Tibial artery (tissue), 4 donors: ENCODE results near the gene MELTF.
A peak's percentile ranks its signal among the peaks of the same experiment; 100 is the strongest.
"Not testable (repeated sequence)": the region's sequence is repeated elsewhere in the genome, so short reads cannot be mapped to it uniquely, and the experiment has no call there.

Experiments used
- DNase-seq, 2 donors: peaks; one replicate each; pipeline ENCODE4 v3.0.0-alpha.2; 2019
- H3K27ac ChIP-seq, 2 donors: fragments of 200-600 bp; sonication (generic) in 1 of 2; 1 replicate in 1 of 2; 2 replicates in 1 of 2; pipeline ENCODE4 v1.5.1; 2018 to 2019; ENCODE audit warnings: mild to moderate bottlenecking in 1 of 2
- H3K27me3 ChIP-seq, 2 donors: fragments of 200-600 bp; sonication (generic) in 1 of 2; one replicate each; pipeline versions ENCODE4 v1.5.1 to v1.6.0; 2016 to 2019
- H3K36me3 ChIP-seq, 3 donors: fragments of 200-600 bp; sonication (generic) in 2 of 3; one replicate each; pipeline ENCODE4 v1.5.1; 2016 to 2019; ENCODE audit warnings: mild to moderate bottlenecking in 2 of 3
- H3K4me1 ChIP-seq, 4 donors: fragments of 200-600 bp; sonication (generic) in 2 of 4; 1 replicate in 3 of 4; 2 replicates in 1 of 4; pipeline ENCODE4 v1.5.1; 2016 to 2019
- H3K4me3 ChIP-seq, 2 donors: fragments of 200-600 bp; sonication (generic) in 1 of 2; 1 replicate in 1 of 2; 2 replicates in 1 of 2; pipeline ENCODE4 v1.5.1; 2018 to 2019; ENCODE audit warnings: mild to moderate bottlenecking in 2 of 2
- H3K9me3 ChIP-seq, 3 donors: fragments of 200-600 bp; sonication (generic) in 1 of 3; one replicate each; pipeline ENCODE4 v1.5.1; 2016 to 2019
- intact Hi-C: fragments of 100-400 bp; cut with DNase I; formaldehyde crosslinking; loops from one replicate; pipeline ENCODE4 v1.15.0; 2023; ENCODE audit warnings: low total_unique reads
- TF ChIP-seq, protein P1 (sequence below), 2 experiments: fragments of 200-600 bp in 1 of 2; fragments of 450-650 bp in 1 of 2; IDR thresholded peaks; one replicate each; pipeline ENCODE4 v1.5.1; 2017 to 2019; ENCODE audit warnings: antibody characterized with exemption in 2 of 2, mild to moderate bottlenecking in 1 of 2, moderate library complexity in 1 of 2

Gene MELTF

DNA sequence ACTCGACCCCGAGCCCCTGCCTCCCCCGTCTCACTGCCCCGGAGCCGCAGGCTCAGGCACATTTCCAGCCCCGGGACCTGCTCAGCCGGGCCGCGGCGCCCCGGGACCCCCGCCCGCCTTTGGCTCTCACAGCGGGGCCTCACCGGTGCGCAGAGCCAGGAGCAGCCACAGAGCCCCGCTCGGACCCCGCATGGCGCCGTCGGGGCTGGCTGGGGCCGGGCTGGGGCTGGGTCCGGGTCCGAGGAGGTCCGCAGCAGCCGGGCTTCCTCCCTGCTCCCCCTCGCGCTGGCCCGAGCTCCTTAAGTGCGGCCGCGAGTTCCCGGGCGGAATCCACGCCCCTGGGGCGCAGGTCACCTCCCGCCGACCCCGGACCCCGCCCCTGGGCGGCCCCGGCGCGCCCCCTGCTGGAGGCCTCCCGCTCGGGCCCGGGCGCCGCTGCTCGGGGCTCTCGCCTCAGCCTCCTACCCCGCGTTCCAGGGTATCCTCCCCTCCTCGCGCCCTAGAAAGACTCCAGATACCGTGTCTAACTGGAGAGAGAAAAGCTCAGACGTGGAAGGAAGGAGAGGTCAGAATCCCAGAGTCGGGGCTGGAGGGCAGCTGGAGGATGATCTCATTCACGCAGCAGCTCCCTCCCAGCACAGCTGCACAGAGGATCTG lies at the start of gene MELTF:
Gene MELTF, minus strand, starts transcription at position 307 of the 657 bp plus-strand sequence. Its CDS starts 115 bp downstream, at position 192.
- TF ChIP-seq, protein P1, sequence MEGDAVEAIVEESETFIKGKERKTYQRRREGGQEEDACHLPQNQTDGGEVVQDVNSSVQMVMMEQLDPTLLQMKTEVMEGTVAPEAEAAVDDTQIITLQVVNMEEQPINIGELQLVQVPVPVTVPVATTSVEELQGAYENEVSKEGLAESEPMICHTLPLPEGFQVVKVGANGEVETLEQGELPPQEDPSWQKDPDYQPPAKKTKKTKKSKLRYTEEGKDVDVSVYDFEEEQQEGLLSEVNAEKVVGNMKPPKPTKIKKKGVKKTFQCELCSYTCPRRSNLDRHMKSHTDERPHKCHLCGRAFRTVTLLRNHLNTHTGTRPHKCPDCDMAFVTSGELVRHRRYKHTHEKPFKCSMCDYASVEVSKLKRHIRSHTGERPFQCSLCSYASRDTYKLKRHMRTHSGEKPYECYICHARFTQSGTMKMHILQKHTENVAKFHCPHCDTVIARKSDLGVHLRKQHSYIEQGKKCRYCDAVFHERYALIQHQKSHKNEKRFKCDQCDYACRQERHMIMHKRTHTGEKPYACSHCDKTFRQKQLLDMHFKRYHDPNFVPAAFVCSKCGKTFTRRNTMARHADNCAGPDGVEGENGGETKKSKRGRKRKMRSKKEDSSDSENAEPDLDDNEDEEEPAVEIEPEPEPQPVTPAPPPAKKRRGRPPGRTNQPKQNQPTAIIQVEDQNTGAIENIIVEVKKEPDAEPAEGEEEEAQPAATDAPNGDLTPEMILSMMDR (IDR thresholded peaks at IDR 0.05) = peak; percentile 41 to 51
- Histone ChIP-seq H3K9me3 (no peaks in the 10 kb centered on the region), H3K27ac (no peak within 1 kb of the TSS), H3K4me3 (peak within 1 kb of the TSS; percentile 36 to 49), H3K27me3 (peaks cover 0 to 46% of the 10 kb centered on the region in 2 donors), H3K4me1 (peaks cover 0 to 30% (median 22%) of the 10 kb centered on the region in 4 donors), H3K36me3 (peaks cover 0 to 4% (median 0%) of the 10 kb centered on the region in 3 donors)
- intact Hi-C loops = no loop called here
- no peak for DNase-seq

DNA sequence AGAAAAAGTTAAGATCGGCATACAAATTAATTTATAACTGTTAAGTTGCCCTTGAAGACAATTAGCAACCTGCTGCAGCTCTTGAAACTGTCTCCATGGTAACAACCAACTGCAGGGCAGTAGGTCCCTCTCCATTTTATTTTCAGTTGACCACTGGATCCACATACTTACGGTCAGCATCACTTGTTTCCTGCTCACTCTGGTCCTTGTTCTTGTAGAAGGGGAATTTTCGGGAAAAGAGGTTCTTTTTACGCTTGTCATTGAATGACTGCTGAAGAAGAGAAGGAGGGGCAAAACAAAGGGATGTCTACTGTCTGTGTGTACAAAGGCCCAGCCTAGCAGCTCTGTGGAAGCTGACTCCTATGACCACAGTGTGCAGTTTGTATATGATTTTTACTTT lies 46.8 kb upstream of the MELTF start:
- no peak overlapping the region for H3K27ac ChIP-seq
- no peak for DNase-seq
- intact Hi-C loops = no loop called here
- no peaks in the 10 kb centered on the region for H3K9me3 ChIP-seq
- peaks cover 3 to 17% (median 15%) of the 10 kb centered on the region in 3 donors for H3K36me3 ChIP-seq
- H3K4me1 ChIP-seq = no peaks in the 10 kb centered on the region
- no peak overlapping the region for H3K4me3 ChIP-seq
- TF ChIP-seq, protein P1 (IDR thresholded peaks at IDR 0.05) = no peak
- H3K27me3 ChIP-seq = no peaks in the 10 kb centered on the region

DNA sequence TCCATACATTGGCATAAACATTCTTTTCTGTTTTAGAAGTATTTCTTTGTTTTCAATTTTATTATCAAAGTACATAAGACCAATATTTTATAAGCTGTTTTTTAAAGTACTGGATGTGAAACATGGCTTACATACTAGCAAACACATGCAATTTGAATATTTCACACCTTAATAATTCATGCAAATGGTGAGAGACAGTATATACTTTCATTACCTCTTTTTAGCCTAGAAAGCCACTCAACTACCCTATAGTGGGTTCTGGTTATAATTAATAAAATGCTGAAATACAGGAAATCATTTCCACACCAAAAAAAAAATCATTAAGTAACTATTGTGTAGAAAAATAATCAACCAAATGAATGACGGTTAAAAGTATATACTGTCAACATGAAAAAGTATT lies 38.5 kb upstream of the MELTF start:
- no peak overlapping the region for H3K4me3 ChIP-seq
- intact Hi-C loops = no loop called here
- H3K36me3 ChIP-seq = peaks cover 20 to 24% (median 24%) of the 10 kb centered on the region in 3 donors
- no peaks in the 10 kb centered on the region for H3K9me3 ChIP-seq
- H3K4me1 ChIP-seq = no peaks in the 10 kb centered on the region
- no peak for DNase-seq
- H3K27me3 ChIP-seq = no peaks in the 10 kb centered on the region
- H3K27ac ChIP-seq = no peak overlapping the region
- TF ChIP-seq, protein P1 (IDR thresholded peaks at IDR 0.05) = no peak

DNA sequence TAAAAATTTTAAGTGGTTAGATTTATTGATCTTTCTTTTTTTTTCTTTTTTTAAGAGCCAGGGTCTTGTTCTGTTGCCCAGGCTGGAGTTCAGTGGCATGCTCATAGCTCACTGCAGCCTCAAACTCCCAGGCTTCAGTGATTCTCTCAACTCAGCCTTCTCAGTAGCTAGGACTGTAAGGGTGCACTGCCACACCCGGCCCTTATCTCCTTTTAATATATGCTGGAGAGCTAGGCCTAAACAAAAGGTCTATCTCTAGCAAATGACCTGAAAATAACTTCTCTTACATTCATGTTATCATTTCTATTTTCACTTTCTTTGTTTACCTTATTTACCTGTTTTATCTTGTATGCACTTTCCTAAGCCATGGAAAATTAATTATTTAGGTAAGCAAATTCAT lies 35.2 kb upstream of the MELTF start:
- H3K4me1 ChIP-seq = no peaks in the 10 kb centered on the region
- H3K27ac ChIP-seq = no peak overlapping the region
- H3K9me3 ChIP-seq = no peaks in the 10 kb centered on the region
- intact Hi-C loops = no loop called here
- TF ChIP-seq, protein P1 (IDR thresholded peaks at IDR 0.05) = no peak
- DNase-seq = no peak
- H3K4me3 ChIP-seq = no peak overlapping the region
- no peaks in the 10 kb centered on the region for H3K27me3 ChIP-seq
- H3K36me3 ChIP-seq = peaks cover 24 to 39% (median 35%) of the 10 kb centered on the region in 3 donors

DNA sequence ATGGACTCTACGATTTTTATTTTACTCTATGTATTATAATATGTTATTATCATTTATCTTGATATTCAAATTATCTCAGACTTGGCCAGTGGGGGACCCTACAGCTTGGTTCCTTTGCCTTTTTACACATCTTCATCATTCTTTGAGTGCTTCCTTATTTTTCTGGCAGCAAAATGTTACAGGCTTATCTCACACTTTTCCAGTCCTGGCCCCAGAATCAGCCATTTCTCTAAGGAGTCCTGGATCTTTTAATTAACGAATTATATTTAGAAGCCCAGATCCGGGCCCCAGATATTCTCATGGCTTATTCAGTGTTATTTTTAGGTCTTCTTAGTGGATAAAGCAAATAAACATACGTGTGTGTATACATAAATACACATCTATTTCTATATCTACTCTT lies 32.8 kb upstream of the MELTF start:
- Histone ChIP-seq H3K4me1 (no peaks in the 10 kb centered on the region), H3K27me3 (no peaks in the 10 kb centered on the region), H3K4me3 (no peak overlapping the region), H3K27ac (no peak overlapping the region), H3K9me3 (no peaks in the 10 kb centered on the region), H3K36me3 (peaks cover 42 to 62% (median 58%) of the 10 kb centered on the region in 3 donors)
- TF ChIP-seq, protein P1 (IDR thresholded peaks at IDR 0.05) = no peak
- intact Hi-C loops = no loop called here
- DNase-seq = no peak

DNA sequence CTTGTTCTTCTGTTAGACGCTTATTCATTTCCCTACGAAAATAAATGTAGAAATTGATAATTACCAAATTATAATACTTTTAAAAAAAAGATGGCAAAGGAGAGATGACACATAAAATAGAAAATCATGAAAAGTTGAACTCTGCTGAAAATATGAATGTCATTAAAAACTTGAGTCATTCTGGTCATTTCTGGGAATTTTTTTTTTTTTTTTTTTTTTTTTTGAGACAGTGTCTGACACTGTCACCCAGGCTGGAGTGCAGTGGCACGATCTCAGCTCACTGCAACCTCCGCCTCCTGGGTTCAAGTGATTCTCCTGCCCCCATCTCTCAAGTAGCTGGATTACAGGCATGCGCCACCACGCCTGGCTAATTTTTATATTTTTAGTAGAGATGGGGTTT lies 22.0 kb upstream of the MELTF start:
- DNase-seq, H3K27ac ChIP-seq, intact Hi-C loops, H3K27me3 ChIP-seq, H3K9me3 ChIP-seq, H3K4me1 ChIP-seq, H3K4me3 ChIP-seq: not testable (repeated sequence)
- peaks cover 12 to 60% (median 36%) of the 10 kb centered on the region in 3 donors for H3K36me3 ChIP-seq
